Esophagus mucosa (tissue), 1 donor: ENCODE data around the gene ZMYND11. TPM values are rescaled to one million over a fixed set of nuclear protein-coding genes. Genes with fewer than 3 reads are reported as not detected.

Experiments used
- ATAC-seq: fragments of 200-7000 bp; cut with Tn5 transposase; one replicate; pipeline ENCODE4 v1.9.1; 2020
- total RNA-seq: library from RNA; stranded (reverse); gene quantifications from one replicate; pipeline ENCODE4 v1.2.4, GENCODE V29; 2023
- donor health status: DM: yes; HTN: yes; CAD: no.

ZMYND11 gene
- total RNA-seq, 1 donor from 2014 or later = 30.0 TPM

GRCh38 chr10:200405-200804 lies 65.2 kb downstream of the ZMYND11 start:
- peak; percentile 65 for ATAC-seq

GRCh38 chr10:201328-201771 lies 66.1 kb downstream of the ZMYND11 start:
- no peak for ATAC-seq

- ATAC-seq = no peak
Measured at GRCh38 chr10:208616-209015, 73.4 kb downstream of the ZMYND11 start.

- ATAC-seq = no peak
Measured at GRCh38 chr10:209357-209756, 74.1 kb downstream of the ZMYND11 start.

GRCh38 chr10:210297-210696 lies 75.0 kb downstream of the ZMYND11 start:
- ATAC-seq = no peak

- ATAC-seq = no peak
Measured at GRCh38 chr10:215444-215843, 80.2 kb downstream of the ZMYND11 start.

- ATAC-seq = peak; percentile 55
Measured at GRCh38 chr10:218798-219197, 83.5 kb downstream of the ZMYND11 start.

GRCh38 chr10:219731-220472 lies 84.6 kb downstream of the ZMYND11 start:
- ATAC-seq = no peak

GRCh38 chr10:224571-224970 lies 89.3 kb downstream of the ZMYND11 start:
- no peak for ATAC-seq

GRCh38 chr10:226018-226417 lies 90.8 kb downstream of the ZMYND11 start:
- ATAC-seq = no peak

GRCh38 chr10:227014-227413 lies 91.8 kb downstream of the ZMYND11 start:
- ATAC-seq = no peak

GRCh38 chr10:228366-228765 lies 93.1 kb downstream of the ZMYND11 start:
- peak; percentile 73 for ATAC-seq

- no peak for ATAC-seq
Measured at GRCh38 chr10:230758-231157, 95.5 kb downstream of the ZMYND11 start.

GRCh38 chr10:232061-232460 lies 96.8 kb downstream of the ZMYND11 start:
- ATAC-seq = no peak

- ATAC-seq = no peak
Measured at GRCh38 chr10:232878-233277, 97.6 kb downstream of the ZMYND11 start.

- ATAC-seq = peak; percentile 76
Measured at GRCh38 chr10:234708-235406, 99.6 kb downstream of the ZMYND11 start.

GRCh38 chr10:235915-236314 lies 100.7 kb downstream of the ZMYND11 start:
- ATAC-seq = no peak

- ATAC-seq = peak; percentile 90
Measured at GRCh38 chr10:239109-239508, 103.9 kb downstream of the ZMYND11 start.

- ATAC-seq = no peak
Measured at GRCh38 chr10:241451-241850, 106.2 kb downstream of the ZMYND11 start.

GRCh38 chr10:241966-242643 lies 106.8 kb downstream of the ZMYND11 start:
- ATAC-seq = no peak

- no peak for ATAC-seq
Measured at GRCh38 chr10:244227-244626, 109.0 kb downstream of the ZMYND11 start.

GRCh38 chr10:246431-246830 lies 111.2 kb downstream of the ZMYND11 start:
- no peak for ATAC-seq

GRCh38 chr10:247480-247879 lies 112.2 kb downstream of the ZMYND11 start:
- ATAC-seq = no peak

- ATAC-seq = no peak
Measured at GRCh38 chr10:248307-248706, 113.1 kb downstream of the ZMYND11 start.
